Sigmoid colon (tissue), 4 donors: ENCODE measurements around the gene XPNPEP3.

Source experiments
- CTCF ChIP-seq, 4 experiments: fragments of 450-650 bp in 3 of 4; fragments of 200-600 bp in 1 of 4; IDR thresholded peaks; one replicate each; pipeline ENCODE4 v1.5.1; 2016 to 2019; ENCODE audit warnings: antibody characterized with exemption in 4 of 4, mild to moderate bottlenecking in 3 of 4, moderate library complexity in 2 of 4
- EP300 ChIP-seq, 4 donors: sonication (generic); formaldehyde crosslinking; IDR thresholded peaks; one replicate each; pipeline ENCODE4 v1.6.1; 2017; ENCODE audit warnings: antibody characterized with exemption in 4 of 4
- POLR2A ChIP-seq, 2 donors: fragments of 450-650 bp; IDR thresholded peaks; one replicate each; pipeline ENCODE4 v1.6.1; 2016; ENCODE audit warnings: antibody characterized with exemption in 2 of 2, mild to moderate bottlenecking in 2 of 2, moderate library complexity in 2 of 2

- TF ChIP-seq CTCF (IDR thresholded peaks at IDR 0.05) (no peak), POLR2A (IDR thresholded peaks at IDR 0.05) (peak; percentile 69 to 74), EP300 (IDR thresholded peaks at IDR 0.05) (peak in 1 of 4 donors; percentile 78)
Measured at GRCh38 chr22:40856513-40857308, at the start of gene XPNPEP3, which contains the start of gene ST13.
